Nucleus accumbens (tissue), 56 donors: ENCODE data around the gene GAS7.
A peak's percentile ranks its signal among the peaks of the same experiment; 100 is the strongest.

Experiments used
- DNase-seq, 56 donors: peaks; one replicate each; lab custom pipeline; 2025; lab: John Stamatoyannopoulos, UW

Gene GAS7

DNA sequence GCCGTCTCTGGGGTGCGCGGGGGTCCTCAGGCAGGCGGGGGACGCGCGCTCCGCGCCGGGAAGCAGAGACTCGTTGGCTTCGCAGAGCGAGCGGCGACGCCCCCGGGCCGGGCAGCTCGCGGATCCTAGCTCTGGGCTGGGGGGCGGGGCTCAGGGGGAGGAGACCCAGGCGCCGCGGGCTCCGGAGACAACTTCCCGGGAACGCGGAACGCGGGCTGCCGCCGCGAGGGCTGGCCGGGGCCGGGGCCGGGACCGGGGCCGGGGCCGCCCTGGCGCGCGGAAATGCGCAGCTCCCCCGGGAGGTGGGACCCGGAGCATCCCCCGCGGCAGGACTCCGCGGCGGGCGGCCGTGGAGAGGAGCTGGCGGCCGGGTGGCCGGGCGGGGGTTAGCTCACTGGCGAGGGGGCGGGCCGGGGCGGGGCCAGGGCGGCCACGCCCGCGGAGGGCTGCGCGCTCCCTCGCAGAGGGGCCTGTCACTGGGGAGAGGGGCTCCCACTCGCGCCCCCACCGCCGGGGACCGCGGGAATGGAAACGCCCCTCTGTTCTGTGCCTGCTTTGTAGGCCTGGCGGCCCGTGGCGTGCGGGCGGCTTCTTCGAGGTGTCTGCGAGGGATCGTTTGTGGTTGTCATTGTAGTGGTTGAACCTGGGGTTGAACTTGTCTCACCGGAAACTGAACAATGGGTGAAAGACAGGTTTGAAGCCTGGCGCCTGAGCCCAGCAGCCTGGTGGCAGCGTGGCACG lies at the start of gene GAS7:
TSS of gene GAS7 (minus strand) at position 98 of the 741 bp plus-strand sequence.
- peak in 45 of 56 donors; percentile 5 to 86 (median 53) for DNase-seq

DNA sequence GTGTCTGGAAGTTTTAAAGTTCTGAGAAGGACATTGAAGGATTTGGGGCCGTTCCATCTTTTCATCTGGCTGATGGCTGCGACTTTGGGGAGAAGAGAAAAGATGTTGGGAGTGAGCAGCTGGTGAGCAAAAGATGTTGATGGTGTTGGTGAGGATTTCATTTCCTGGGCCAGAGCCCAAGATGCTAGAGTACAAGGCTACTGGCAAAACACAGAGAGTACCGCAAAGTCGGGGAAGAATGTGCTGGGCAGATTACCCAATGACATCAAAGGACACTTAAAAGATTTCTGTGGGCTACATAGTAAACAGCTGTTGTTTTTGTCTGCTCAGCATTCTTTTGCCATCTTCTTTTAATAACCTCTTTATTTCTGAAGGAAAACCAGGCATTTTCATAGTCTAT lies 49.4 kb upstream of the GAS7 start:
- DNase-seq = no peak

DNA sequence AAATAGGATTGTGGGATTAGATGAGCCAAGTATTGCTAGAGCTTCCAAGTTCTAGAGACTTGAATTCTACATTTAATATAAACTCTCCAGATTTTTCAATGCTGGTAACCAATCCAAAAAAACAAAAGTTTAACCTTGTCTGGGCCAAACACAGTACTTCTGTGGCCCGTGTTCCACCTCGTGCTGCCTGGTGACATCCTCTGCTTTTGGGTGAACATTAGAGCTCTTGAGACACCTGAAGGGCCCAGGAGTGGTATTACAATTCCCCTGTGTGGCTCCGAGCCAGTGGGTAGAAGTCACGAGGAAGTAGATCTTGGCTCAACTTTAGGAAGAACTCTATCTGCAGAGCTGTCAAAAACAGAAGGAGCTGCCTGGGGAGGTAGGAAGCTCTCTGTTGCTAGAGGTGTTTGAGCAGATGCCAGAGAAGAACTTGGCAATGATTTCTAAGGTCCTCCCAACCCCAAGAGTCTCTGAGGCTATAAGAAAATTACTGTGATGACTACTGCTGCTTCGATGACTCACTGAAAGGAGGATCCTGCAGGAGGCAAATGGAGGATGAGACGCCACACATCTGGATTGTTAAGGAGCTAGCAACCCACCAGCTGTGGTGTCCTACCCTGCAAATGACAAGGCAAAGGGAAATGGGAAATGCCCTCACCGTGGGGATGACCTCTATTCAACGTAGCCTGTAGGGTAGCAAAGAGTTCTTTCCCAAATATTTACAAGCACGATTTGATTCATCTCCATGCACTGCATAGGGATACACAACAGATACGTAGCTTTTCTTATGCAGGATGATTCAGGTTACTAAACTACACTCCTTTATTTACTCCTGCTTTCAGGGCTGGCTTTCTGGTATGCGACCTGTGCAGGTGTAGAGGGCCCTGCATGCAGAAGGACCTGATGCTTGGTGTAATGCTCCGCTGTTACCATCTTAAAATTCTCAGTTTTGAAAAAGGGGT lies 45.8 kb upstream of the GAS7 start:
- no peak for DNase-seq

DNA sequence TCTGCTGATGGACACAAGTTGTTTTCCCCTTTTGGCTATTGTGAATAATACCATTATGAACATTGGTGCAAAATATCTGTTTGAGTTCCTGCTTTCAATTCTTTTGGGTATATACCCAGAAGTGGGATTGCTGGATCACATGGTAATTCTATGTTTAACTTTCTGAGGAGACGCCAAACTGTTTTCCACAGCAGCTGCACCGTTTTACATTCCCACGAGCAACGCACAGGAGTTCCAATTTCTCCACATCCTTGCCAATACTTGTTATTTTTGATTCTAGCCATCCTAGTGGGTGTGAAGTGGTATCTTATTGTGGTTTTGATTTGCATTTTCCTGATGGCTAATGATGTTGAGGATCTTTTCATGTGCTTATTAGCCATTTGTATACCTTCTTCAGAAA lies 43.4 kb upstream of the GAS7 start:
- DNase-seq = no peak

DNA sequence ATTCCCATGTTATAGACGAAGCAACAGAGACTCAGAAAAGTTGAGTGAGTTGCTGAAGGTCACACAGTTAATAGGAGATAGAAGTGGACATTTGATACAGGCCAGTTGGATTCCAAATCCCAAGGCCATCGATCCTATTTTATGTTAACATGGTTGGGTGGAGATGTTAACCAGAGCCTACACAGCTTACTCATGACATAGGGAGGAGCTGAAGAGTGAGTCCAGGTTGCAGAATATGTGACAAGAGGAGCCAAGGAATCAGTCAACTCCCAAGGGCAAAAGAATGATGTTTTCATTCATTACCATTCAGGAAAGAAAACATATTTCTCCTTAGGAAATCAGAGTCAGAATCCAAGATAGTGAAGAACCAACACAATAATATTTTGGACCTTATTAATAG lies 40.3 kb upstream of the GAS7 start:
- no peak for DNase-seq

DNA sequence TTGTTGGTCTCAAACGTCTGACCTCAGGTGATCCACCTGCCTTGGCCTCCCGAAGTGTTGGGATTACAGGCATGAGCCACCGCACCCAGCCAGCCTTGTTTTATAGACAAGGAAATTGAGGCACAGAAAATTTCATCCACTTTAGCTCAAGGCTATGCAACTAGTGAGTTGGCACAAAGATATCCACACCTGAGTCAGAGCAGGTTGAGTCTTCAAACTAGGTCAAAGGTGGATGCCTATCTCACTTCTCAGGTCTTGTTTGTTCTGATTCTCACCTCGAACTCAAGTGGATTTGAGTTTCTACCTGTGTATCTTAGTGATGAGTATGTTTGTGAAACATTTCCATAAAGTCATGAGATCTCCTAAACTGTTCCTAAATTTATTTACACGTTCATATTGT lies 35.6 kb upstream of the GAS7 start:
- no peak for DNase-seq

DNA sequence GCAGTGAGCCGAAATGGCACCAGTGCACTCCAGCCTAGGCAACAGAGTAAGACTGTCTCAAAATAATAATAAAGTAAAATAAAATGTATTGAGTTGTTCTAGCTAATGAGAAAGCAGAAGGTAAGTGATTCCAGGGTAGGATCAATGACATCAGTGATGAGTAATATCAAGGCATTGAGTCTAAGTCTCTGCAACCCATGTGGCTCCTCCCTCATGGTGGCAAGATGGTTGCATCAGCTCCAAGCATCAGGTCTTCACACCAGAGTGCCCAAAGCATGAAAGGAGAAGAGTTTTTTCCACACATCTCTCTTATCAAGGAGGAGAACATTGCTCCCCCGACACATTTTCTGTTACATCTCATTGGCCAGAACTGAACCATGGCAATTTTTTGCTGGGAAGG lies 34.8 kb upstream of the GAS7 start:
- no peak for DNase-seq

DNA sequence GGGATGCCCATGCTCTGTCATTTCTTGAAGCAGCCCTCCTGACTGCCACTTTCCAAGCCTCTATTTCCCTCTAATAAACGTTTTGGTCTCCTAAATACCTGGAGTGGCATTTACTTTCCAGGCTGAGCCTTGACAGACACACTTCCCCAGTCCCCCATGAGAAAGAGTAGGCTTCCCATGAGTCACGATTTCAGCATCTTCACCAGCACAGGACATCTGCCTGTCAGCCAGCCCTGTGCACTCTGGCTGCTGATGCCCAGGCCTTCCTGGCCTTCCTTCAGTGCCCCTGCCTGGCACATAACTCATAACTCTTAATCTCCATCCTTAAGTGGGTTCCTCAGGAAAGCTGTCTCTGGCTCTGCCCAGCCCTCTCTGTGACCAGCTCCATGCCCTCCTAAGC lies 30.8 kb upstream of the GAS7 start:
- no peak for DNase-seq

DNA sequence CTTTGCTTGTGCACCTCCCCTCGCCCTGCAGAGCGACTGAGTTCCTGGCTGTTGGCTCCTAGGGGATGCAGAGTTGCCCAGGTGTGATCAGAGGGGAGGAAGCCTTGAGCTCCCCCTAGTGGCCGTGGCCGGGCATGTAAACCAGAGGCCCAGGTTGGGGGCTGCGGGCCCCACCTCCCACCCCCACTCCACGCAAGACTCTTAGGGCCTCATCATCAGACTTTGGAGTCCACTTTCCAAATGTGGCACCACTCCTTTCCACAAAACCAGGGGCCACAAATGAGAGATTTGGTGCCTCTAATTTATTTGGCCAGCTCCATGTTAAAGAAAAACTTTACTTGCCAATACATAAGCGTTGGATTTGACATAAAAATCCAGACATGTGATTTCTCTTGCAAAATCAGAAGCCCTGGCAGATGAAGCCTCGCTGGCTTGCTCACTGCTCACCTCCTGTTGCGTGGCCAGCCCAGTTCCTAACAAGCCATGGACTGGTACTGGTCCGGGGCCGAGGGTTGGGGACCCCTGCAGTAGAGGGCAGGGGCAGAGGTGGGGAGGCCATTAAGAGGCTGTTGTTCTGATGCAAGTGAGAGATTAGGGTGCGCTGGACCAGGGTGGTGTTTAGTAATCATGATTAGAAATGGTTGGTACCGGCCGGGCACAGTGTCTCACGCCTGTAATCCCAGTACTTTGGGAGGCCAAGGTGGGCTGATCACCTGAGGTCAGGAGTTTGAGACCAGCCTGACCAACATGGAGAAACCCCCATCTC lies 28.7 kb upstream of the GAS7 start:
- DNase-seq = peak in 42 of 56 donors; percentile 1 to 70 (median 14)

DNA sequence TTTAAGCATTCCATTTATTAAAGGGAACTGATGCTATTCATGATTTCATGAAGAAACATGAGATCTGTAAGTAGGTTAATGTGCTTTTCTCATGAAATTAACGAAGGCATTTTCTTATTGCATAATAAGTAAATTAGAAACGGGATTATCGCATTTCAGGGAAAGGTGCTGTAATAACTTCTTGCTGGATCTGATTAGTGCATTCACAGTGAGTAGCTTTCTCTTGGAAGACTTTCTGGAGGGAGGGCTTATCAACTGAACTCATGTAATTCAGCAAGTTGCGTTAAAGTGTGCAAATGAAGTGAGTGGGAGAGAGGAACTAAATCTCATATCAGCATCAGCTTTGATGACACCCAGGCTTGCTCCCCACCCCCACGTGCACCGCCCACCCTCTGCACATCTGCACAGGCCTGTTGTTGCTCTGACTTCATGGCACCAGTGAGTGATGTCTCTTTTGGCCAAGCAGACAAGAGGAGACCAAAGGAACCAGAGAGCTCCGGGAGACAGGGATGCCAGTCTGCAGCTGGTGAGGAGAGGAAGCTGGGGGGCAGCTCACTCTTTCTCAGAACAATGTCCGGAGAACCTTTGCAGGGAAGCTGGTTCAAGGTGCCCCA lies 26.3 kb upstream of the GAS7 start:
- peak in 50 of 56 donors; percentile 2 to 84 (median 48) for DNase-seq

DNA sequence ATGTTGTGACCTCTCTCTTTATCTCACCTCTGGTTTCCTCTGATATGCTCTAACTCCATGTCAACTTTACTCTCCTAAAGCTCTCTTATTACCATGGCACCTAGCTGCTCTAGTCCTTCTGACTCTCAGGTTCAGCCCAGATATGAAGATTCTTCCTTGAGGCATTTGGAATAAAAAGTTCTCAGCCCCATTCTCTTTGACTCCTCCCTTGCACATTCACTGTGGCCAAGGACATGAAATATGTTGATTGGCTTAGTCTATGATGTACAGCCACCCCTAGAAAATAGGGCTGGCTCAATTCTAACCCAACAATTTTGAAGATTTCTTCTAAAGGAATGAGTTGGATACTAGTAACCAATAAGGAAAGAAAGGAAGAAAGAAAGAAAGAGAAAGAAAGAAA lies 20.8 kb upstream of the GAS7 start:
- no peak for DNase-seq

DNA sequence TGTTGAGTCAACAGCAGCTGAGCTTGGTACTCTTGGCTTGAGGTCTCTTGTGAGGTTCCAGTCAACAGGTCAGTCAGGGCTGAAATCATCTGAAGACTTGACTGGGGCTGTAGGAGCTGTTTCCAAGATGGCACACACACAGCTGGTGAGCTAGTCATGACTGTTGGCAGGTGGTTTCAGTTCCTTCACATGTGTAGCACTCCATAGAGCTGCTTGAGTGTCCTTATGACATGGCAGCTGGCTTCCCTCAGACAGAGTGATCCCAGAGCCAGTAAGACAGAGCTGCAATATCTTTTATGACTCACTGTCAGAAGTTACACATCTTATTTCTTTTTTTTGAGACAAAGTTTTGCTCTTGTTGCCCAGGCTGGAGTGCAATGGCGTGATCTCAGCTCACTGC lies 19.5 kb upstream of the GAS7 start:
- no peak for DNase-seq

DNA sequence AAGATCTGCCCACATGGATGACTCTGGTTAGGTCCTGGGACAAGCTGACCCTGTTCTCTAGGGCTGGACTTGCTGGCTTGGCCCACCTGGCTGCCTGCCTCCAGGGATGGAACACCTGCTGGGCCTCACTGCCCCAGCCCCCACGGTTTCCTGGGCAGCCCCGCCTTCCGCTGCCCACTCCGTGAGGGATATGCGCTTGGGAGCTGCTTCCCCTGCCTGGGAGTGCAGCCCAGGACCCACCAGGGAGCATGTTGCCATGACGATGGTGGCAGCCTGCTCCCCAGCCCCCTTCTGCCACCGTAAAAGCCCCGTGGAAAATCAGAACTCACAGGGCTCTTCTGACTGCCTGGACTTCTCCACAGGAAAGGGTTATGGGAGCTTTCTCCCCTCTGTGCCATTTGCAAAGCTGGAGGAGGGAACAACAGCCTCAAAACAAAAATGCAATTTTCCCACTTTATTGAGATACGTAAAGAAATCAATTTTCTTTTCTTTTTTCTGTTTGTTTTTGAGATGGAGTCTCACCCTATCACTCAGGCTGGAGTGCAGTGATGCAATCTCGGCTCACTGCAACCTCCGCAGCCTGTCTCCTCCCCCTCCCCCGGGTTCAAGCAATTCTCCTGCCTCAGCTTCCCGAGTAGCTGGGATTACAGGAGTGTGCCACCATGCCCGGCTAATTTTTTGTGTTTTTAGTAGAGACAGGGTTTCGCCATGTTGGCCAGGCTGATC lies 18.0 kb upstream of the GAS7 start:
- peak in 22 of 56 donors; percentile 5 to 62 (median 30) for DNase-seq

DNA sequence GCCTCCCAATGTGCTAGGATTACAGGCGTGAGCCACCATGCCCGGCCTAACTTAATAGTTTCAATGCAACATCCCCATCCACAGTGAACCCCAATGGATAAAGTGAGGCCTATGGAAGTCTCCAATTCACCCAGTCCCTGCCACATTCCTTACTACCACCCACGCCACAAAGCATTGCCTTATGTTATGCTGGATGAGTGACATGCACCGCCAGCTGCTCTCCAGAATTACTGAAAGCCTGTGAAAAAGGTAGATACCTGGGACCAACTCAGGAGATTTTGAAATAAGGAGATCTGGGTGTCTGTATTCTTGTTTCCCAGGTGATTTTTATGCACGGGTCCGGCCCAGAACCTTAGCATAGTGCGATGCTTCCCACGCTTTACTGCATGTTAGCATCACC lies 16.9 kb upstream of the GAS7 start:
- no peak for DNase-seq

DNA sequence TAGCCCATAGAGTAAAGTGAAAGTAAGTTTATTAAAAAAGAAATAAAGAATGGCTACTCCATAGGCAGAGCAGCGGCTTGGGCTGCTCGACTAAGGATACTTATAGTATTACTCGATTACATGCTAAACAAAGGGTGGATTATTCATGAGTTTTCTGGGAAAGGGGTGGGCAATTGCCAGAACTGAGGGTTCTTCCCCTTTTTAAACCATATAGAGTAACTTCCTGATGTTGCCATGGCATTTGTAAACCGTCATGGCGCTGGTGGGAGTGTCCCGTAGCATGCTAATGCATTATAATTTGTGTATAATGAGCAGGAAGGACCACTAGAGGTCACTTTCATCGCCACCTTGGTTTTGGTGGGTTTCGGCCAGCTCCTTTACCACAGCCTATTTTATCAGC lies 13.3 kb upstream of the GAS7 start:
- DNase-seq = no peak

DNA sequence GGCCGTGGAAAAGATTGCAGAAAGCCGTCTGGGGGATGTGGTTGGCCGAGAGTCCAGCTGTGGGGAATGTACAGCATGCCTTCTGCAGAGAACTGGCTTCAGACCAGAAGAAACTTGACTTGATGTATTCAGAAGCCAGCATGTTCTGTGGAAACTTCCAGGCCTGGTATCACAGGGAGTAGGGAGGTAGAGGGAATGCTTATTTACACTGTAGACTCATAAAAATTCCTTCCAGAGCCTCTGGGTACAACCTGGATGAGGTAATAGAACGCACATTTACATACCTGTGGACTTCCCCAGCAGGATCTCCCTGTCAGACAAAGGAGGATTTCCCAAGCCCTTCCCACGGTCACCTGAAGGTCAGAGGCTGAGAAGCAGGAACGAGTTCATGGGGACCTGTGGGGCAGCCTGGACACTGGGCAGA lies 11.8 kb upstream of the GAS7 start:
- DNase-seq = no peak

DNA sequence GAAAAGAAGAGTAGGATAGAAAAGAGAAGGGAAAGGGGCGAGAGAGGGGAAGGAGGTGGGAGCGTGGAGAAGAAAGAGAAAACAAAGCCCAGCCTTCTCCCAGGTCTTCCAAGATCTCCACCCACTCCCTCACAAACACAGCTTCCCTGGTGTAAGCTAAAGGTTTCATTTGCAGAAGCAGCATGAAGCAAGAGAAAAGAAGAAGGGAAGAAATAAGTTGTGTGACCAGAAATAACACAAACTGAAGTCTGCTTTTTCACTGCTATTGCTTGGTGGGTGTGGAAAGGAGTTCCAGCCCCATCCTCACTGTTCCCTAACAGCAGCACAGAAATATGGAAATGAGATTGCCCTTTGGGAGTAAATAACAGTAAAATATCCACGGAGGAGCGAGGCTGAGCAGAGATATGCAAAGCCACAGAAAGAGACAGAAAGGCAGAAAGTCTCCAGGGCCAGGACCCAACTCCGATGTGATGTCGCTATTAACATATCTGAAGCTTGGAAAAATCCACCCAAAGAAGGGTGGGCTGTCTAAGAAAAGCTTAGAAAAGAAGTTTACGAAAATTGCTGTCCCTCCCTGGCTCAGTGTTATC lies 10.3 kb upstream of the GAS7 start:
- DNase-seq = no peak

DNA sequence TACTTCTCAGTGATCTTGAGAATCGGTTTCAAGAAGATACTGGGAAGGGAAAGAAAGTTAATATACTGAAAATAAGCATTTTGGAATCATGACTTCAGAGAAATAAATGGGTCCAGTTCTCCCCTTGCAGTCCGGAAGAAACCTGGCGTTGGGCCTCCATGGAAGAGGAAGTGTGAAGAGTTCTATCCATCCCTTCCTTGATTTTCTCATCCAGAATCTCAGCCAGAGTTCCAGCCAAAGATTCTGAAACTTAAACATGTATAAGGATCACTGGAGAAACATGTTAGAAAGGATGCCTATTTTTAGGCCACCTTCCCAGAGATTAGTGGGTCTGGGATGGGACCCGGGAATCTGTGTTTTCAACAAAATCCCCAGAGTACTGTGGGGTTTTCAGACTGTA lies 8.7 kb upstream of the GAS7 start:
- no peak for DNase-seq

DNA sequence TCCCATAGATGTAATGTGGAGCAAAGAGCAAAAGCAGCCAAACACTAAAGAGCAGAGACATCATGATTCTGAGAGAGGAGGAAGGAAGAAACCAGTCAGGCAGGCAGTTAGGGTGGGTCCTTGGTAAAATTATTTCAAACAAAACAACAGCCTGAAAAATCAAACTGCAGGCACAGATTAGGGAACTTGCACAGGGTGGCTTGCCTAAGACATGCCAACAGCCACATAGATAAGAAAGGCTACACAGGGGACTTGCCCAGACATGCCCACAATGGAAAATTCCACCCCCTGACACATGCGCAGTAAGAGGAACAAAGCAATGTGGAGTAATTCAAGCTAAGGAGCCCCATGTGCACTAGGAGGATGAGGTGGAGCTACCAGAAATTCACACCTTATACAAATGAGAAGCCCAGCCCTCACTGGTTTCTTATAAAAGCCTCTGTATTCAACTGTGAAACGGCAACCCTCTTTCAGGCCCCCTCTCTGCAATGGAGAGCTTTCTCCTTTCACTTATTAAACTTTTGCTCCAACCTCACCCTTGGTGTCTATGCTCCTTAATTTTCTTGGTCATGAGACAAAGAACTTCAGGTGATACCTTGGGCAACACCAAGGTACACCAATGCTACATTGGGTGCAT lies 7.3 kb upstream of the GAS7 start:
- no peak for DNase-seq
